ENCODE measurements around the gene CD22.

Gene CD22

DNA sequence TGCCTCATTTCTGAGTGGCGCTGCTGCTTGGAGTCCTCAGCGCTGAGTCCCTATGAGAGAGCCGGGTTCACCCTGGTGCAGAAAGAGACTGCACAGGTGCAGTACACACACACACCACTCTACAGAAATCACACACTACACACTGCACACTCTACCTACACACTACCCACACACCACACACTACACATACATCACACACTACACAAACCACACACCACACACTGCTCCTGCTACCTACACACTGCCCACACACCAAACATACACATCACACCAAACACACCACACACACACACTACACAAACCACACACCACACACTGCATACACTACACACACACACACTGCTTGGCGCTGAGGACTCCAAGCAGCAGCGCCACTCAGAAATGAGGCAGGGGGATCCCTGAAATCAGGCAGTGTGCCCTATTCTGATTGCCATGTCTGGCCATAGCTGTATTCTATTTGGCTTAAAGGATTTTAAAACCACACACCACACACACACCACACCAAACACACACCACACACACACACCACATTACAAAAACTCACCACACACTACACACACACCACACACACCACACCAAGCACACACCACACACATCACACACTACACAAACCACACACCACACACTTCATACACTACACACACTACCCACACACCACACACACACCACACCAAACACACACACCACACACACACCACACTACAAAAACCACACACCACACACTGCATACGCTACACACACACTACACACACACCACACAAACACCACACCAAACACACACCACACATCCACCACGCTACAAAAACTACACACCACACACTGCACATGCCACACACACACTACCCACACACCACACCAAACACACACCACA is 32.1 kb upstream of the CD22 start:
- no peak for DNase-seq

DNA sequence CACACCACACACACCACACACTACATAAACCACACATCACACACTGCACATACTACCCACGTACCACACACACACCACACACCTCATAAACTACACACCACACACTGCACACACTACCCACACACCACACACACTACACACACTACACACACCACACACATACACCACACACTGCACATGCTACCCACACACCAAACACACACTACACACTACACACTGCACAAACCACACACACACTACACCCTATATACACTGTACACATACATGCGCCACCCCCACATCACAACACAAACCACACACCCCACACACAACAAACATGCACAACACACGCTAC is 31.5 kb upstream of the CD22 start:
- no peak for DNase-seq

GRCh38 chr19:35297922-35298321 is 31.1 kb upstream of the CD22 start:
- no peak for DNase-seq

GRCh38 chr19:35298561-35298972 is 30.4 kb upstream of the CD22 start:
- DNase-seq = no peak

GRCh38 chr19:35299523-35300338 is 29.3 kb upstream of the CD22 start:
- DNase-seq = no peak

DNA sequence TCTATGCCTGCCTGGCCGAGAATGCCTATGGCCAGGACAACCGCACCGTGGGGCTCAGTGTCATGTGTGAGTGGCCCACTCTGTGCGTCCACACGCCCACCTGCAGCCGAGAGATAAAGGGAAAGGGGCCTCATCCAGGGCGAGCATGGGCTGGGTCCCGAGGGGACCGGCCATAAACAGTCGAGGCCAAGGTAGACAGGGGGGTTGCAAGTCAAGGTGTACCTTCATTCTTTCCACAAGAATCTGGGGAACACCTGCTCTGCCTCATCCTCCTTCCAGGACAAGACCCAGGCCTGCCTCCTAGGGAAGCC is 28.7 kb upstream of the CD22 start:
- no peak for DNase-seq

DNA sequence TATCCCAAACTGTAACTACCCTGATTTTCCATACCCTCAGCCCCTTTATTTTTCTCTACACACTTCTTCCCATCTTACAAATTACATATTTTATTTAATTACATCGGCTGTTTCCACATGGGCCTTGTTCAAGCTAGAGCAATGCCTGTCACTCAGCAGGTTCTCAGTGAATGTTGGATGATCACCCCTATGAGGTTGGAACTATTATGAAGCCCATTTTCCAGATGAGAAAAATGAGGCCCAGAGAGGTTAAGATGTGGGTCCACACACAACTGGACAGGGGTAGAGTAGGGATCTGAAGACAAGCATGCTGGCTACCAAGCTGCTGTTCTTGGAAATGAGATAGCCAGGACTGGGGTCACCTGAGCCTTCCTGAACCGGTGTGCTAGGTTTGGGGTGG is 27.0 kb upstream of the CD22 start:
- DNase-seq = no peak

DNA sequence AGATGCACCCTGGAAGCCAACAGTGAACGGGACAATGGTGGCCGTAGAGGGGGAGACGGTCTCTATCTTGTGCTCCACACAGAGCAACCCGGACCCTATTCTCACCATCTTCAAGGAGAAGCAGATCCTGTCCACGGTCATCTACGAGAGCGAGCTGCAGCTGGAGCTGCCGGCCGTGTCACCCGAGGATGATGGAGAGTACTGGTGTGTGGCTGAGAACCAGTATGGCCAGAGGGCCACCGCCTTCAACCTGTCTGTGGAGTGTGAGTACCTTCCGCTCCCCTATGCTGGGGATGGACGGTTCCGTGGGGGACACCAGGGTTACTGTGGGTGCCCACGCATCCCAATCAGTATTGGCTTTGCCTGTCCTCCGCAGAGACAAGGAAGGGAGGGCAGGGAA is 26.5 kb upstream of the CD22 start:
- DNase-seq = no peak

GRCh38 chr19:35303357-35303915 is 25.6 kb upstream of the CD22 start:
- no peak for DNase-seq

DNA sequence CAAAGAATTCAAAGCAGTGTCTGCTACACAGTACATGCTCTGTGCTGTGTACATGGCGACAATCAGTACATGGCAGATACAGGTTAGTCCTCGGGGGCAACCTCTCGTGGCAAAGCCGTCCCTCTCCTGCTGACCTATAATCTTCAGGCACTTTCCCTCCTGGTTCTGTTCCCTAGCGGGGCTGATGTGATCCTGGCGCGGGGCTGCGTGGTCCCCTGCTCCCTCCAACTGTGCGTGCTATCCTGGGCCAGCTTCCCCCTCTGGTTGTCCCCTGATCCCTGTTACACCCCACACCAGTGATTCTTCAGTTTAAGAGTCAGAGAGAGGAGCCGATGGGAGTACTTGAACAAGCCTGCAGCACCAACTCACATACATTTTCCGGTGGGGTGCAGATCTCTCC is 25.0 kb upstream of the CD22 start:
- DNase-seq = no peak

GRCh38 chr19:35305181-35305580 is 23.8 kb upstream of the CD22 start:
- DNase-seq = no peak

DNA sequence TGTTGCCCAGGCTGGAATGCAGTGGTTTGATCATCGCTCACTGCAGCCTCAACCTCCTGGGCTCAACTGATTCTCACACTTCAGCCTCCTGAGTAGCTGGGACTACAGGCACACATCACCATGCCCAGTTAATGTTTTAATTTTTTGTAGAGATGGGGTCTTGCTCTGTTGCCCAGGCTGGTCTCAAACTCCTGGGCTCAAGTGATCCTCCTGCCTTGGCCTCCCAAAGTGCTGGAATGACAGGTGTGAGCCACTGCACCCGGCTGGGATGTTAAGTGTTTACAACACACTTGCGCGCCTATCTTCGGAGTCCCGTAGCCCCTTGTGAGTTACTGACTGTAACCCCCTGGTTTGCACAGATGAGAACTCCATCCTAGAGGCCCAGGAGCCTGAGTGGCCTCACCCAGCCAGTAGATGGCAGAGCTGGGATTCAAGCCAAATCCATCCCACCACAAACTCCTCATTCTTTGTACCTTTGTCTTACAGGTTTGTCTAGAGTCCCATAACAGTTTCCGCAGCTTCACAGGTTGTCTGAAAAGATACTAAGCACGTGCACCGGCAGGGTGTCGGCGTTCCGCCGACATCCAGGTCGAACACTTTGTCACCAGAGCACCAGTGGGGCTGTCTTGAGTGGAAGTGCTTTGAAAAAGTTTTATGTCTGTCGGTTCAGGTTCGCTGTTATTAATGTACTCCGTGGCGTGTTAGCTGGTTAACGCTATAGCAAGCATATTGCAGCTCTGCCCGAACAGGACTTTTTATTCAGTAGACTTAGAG is 22.3 kb upstream of the CD22 start:
- DNase-seq = peak; percentile 14

DNA sequence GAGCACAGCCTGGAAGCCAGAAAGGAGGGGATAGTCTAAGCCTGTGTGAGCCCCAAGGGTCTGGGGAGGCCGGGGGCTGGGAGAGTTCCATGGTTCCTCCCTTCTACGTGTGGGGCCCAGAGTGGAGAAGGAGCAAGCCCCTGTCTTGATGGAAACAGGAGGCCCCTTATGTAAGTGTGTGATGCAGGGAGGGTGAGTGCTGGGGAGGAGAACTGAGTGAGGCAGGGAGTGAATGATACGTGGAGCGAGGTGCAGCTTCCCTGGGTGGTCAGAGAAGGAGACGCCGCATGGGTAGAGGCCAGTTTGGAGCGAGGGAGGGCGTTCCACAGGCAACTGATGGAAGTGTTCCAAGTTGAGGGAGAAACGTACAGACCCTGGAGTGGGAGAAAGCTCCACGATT is 21.1 kb upstream of the CD22 start:
- DNase-seq = no peak

DNA sequence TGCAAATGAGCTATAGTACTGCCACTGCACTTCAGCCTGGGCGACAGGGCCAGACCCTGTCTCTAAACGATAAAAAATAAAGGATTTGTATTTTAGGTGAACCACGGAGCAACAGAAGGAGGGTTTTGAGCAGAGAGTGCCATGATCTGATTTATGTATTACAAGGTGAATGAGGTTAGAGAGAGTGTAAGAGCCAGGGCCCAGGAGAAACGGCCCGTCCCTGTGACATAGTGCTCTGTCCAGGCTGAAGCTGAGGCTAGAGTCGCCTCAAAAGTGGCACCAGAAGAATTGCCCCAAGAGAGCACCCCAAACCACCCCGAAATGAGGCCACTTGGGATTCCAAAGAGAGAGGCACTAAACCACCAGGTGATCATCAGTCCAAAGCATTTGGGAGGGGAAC is 20.1 kb upstream of the CD22 start:
- no peak for DNase-seq

DNA sequence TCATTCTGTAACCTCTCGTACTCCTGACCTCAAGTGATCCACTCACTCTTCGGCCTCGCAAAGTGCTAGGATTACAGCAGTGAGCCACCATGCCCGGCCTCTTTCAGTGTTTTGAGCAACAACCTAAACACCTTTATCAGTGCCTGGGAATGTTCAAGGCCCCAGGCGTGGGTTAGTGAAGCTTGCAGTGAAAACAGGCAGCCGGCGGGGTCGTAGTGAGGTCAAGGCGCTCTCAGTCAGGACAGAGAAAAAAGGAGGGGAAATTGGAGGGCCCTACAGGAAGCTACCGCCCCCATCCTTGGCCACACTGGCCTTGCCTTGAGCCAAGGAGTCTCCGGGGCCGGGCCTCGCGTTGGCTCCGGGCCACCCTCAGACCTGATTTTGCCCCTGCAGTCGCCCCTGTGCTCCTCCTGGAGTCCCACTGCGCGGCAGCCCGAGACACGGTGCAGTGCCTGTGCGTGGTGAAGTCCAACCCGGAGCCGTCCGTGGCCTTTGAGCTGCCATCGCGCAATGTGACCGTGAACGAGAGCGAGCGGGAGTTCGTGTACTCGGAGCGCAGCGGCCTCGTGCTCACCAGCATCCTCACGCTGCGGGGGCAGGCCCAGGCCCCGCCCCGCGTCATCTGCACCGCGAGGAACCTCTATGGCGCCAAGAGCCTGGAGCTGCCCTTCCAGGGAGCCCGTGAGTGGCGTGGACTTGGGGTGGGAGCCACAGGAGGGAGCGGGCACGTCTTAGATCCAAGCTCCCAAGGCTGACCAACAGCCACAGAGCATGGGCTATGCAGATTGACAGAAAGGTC is 19.3 kb upstream of the CD22 start:
- DNase-seq = no peak

- no peak for DNase-seq
Observed at GRCh38 chr19:35310331-35310730, 18.7 kb upstream of the CD22 start.

- no peak for DNase-seq
Observed at GRCh38 chr19:35310811-35311465, 18.0 kb upstream of the CD22 start.

DNA sequence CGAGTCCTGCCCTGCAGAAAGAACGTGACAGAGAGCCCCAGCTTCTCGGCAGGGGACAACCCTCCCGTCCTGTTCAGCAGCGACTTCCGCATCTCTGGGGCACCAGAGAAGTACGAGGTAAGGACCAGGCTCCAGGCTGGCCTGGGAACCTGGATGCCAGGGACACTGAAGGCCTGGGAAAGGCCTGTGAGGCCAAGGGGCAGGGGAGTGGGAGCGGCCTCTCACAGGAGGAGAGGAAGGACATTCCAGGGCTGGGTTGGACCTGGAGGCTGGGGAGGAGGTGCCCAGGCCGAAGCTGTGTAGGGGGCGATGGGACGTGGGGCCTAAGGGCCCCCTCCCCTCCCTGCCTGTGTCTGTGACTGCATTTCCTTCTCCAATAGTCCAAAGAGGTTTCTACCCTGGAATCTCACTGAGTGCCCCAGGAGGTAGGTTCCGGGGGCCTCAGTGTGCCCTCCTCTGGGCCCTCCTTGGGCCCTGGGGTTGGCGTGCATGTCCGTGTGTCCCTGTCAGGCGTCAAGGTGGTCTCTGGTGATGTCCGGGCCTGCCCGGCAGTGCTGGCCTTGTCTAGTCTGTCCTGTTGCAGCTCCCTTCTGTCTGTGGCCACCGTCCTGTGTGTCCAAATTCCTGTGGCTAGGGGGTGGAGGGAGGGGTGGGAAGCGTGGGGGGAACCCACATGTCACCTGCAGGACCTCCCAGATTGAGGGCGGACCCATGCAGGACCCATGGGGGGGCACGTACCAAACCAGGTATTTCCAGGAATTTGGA is 16.9 kb upstream of the CD22 start:
- DNase-seq = no peak

- DNase-seq = no peak
Observed at GRCh38 chr19:35313587-35313986, 15.4 kb upstream of the CD22 start.

DNA sequence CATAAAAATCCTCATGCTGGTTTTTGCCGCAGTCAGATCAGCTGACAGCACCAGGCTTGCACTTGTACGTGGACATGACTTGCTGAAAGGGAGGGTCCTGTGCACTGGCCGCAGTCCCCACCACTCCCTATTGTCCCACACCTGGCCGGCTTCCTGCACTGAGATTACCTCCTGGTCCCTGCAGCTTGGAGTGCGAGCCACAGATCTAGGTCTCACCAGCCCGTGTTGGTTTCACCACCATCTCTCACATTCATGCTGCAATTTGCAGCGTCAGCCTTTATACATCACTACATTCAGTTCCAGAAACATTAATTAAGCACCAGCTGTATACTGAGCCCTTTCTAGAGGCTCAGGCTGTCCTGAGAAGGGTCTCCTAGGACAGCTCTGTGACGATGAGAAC is 15.0 kb upstream of the CD22 start:
- DNase-seq = no peak

DNA sequence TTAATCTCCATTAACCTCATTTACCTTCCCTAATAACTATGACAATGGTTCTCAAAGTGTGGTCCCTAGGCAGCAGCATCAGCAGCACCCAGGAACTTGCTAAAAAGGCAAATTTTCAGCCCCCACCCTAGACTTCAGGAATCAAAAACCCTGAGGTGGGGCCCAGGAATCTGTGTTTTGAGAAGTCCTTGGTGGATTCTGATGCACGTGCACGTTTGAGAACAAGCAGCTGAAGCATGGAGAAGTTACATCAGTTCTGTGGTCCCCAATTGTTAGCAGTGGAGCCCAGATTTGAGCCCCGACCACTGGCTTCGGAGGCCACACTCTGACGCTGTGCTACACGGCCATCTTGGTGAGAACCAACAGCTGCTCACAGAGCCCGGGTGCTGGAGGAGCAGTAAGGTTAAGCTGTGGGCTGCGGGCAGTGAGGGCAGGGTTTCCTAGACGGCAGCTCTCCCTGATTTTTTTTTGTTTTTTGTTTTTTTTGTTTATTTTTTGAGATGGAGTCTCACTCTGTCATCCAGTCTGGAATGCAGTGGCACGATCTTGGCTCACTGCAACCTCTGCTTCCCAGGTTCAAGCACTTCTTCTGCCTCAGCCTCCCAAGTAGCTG is 14.0 kb upstream of the CD22 start:
- DNase-seq = no peak

Measured in NCI-H2171 treated with DMSO at 0.1 percent for 48 hours (cell line).